NCI-H128 (cell line): ENCODE results near the gene SLC11A1.

Source experiments
- DNase-seq: peaks from one replicate; lab custom pipeline; 2025; ENCODE audit not compliant: unreplicated experiment; lab: John Stamatoyannopoulos, UW

Gene SLC11A1

DNA sequence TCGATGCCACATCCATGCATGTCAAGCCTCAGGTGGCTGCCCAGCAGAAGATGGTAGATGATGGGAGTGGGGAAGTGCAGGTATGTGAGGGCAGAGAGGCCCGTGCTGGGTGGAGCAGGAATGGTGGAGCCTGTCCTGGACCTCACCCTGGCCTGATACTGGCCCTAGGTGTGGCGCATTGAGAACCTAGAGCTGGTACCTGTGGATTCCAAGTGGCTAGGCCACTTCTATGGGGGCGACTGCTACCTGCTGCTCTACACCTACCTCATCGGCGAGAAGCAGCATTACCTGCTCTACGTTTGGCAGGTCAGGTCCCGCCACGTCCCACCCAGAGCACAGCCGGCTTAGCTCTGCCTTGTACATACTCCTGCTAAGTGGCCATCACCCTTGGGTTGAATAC, 49.8 kb downstream of the SLC11A1 start:
- no peak for DNase-seq

DNA sequence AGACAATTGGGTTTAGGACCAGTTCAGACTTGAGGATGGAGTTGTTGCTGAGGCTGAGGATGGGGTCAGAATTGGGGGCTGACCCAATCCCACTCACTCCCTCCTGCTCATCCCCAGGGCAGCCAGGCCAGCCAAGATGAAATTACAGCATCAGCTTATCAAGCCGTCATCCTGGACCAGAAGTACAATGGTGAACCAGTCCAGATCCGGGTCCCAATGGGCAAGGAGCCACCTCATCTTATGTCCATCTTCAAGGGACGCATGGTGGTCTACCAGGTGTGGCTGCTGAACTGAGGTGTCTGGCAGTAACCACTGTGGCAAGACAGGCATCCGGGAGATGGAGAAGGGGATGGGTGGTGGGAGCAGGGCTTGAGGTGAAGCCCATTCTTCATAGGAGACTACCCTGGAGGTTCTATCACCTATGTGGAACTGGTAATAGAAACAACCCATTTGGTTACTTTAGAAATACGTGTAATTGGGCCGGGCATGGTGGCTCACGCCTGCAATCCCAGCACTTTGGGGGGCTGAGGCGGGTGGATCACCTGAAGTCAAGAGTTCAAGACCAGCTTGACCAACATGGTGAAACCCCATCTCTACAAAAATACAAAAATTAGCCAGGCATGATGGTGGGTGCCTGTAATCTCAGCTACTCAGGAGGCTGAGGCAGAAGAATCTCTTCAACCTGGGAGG, 50.7 kb downstream of the SLC11A1 start:
- DNase-seq: no peak

DNA sequence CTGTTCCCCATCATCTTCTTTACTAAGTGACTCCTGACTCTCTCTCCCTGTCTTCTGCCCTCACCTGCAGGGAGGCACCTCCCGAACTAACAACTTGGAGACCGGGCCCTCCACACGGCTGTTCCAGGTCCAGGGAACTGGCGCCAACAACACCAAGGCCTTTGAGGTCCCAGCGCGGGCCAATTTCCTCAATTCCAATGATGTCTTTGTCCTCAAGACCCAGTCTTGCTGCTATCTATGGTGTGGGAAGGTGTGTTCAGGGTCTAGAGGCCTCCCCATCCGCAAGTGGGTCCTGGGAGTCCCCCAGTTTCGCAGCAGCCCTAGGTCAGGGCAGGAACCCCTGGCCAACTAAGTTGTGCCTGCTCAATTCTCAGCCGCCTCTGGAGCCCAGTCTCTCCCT, 52.4 kb downstream of the SLC11A1 start:
- no peak for DNase-seq

DNA sequence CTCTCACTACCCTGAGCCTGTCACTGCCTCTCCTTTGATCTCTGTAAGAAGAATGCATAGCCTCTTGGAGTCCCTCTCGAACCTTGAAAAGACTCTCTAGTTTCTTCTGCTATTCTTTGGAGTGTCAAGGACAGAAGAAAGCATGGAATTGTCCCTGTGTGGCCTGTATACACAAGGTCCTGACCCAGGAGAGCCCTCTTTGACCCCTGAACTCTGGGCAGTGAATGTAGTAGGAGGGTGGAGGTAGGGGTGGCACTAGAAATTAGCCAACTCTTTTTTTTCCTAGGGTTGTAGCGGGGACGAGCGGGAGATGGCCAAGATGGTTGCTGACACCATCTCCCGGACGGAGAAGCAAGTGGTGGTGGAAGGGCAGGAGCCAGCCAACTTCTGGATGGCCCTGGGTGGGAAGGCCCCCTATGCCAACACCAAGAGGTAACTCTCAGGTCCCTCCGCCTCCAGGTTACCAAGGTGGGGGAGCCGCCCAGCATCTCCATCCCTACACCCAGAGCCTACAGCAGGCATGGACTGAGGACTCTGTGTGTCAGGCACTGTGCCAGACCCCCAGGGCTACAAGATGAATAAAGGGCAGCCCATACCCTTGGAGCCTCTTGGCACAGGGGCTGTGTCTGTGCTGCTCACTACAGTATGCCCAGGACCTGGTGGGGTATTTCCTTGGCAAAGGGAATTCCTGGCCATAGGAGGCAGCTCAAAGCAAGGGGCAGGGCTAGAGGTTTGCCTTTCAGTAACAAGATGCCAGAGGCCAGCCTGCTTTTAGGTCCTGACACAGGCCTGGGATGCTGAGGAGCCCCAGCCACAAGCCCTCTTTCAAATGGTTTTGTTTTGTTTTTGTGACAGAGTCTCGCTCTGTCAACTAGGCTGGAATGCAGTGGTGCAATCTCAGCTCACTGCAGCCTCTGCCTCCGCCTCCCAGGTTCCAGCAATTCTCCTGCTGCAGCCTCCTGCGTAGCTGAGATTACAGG, 53.2 kb downstream of the SLC11A1 start:
- no peak for DNase-seq

DNA sequence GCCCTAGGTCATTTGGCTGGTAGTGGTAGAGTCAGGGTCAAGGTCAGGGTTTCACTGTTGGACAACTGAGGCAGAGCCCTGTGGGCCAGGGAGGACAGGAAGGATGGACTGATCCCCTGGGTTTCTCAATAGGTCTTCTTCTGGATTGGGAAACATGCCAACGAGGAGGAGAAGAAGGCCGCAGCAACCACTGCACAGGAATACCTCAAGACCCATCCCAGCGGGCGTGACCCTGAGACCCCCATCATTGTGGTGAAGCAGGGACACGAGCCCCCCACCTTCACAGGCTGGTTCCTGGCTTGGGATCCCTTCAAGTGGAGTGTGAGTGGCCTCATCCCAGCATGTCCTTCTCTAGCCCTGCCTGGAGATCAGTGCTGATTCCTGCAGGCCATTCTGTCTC, 54.9 kb downstream of the SLC11A1 start:
- no peak for DNase-seq

DNA sequence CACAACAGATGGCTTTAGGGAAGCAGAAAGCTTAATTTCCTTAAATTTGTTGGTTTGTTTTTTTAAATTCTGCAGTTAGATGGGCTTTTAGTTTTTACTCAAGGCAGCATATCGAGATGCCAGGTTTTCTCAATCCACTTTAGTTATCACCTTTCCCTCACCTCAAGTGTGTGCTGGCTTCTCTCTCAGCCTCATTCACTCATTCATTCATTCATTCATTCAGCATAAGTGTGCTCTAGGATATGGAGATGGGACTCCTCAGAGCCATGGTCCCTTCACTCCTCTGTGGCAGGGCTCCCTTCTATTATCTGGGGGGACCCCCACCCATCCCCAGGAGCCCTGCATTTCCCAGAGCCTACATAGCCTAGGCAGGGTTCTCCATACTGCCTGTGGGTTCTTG, 55.9 kb downstream of the SLC11A1 start:
- DNase-seq: no peak

DNA sequence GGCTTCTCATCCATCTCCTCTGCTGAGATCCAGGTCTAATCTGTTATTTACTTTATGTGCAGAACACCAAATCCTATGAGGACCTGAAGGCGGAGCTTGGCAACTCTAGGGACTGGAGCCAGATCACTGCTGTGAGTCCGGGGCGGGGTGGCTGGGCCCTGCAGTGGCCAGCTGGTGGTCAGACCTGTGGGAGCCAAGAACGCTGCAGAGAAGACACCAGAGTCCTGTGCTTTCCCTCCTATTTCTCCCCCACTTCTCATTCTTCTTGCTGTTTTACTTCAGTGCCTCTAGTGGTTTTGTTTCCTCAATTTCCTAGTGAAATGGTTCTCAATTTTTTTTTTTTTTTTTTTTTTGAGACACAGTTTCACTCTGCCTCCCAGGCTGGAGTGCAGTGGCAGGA, 56.5 kb downstream of the SLC11A1 start:
- no peak for DNase-seq

DNA sequence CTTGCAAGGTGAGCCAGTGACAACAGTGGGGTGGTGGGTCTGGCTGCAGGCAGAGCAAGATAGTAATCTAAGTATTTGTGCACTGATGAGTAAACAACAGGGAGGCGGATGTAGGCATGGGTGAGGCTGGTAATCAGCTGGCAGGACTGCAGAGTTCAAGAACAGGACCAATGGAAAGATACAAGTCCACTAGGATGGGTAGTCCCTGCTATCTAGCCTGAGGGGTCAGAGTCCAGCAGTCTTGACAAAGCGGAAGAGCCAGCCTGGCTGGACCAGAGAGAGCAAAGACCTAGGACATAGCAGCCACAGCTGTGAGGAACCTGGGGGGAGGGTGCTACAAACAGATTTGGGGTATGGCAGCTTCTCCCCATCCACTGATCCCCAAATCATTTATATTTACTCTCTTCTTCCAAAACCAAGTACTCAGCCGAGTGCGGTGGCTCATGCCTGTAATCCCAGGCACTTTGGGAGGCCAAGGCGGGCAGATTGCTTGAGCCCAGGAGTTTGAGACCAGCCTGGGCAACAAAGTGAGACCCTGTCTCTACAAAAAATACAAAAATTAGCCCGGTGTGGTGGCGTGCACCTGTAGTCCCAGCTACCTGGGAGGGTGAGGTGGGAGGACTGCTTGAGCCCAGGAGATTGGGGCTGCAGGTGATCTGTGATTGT, 62.8 kb downstream of the SLC11A1 start:
- DNase-seq: no peak

DNA sequence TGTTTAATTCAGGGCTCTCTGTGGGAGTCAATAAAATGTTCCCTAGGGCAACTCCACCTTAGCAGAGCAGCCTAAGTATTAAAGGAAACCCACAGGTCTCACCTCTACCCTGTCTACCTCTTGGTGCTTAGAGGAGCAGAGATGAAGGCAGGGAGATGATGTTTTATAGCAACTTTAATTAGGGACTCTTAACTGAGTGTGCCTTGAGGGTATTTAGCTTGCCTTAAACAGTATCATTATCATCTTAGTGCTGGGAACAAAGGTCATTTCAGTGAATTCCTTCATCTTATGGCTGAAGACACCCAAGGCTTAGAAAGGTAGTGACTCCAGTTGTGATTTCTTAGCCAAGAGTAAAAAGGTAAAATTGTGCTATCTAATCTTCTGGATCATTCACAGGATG, 63.5 kb downstream of the SLC11A1 start:
- no peak for DNase-seq
